PFSK-1 (cell line): ENCODE results near the gene C1orf35.

ENCODE experiments used
- FOXP2 ChIP-seq: optimal IDR thresholded peaks from 2 replicates; pipeline ENCODE3; 2011; ENCODE audit warnings: borderline replicate concordance, control low read depth, inconsistent platforms; ENCODE audit not compliant: insufficient read depth; ENCODE audit errors: extremely low read length, extremely low read depth
- POLR2AphosphoS5 ChIP-seq: IDR thresholded peaks from 2 replicates; pipeline ENCODE4 v1.6.1; 2012; ENCODE audit warnings: low read depth, mild to moderate bottlenecking, control low read depth, low read length, moderate library complexity
- REST ChIP-seq, 2 experiments: IDR thresholded peaks; 2 replicates each; pipeline versions ENCODE4 v1.6.1 to v1.8.0; 2011 to 2012; ENCODE audit warnings: low read depth in 2 of 2, low read length in 2 of 2, control low read depth in 1 of 2, inconsistent platforms in 1 of 2, mild to moderate bottlenecking in 1 of 2, moderate library complexity in 1 of 2; ENCODE audit not compliant: insufficient read depth in 1 of 2
- SIN3A ChIP-seq: IDR thresholded peaks from 2 replicates; pipeline ENCODE4 v1.6.1; 2012; ENCODE audit warnings: mild to moderate bottlenecking, low read length, moderate library complexity, borderline replicate concordance; ENCODE audit not compliant: insufficient read depth
- TAF1 ChIP-seq: IDR thresholded peaks from 2 replicates; pipeline ENCODE4 v1.6.1; 2012; ENCODE audit warnings: low read length, control low read depth, borderline replicate concordance; ENCODE audit not compliant: insufficient read depth

Gene C1orf35

DNA sequence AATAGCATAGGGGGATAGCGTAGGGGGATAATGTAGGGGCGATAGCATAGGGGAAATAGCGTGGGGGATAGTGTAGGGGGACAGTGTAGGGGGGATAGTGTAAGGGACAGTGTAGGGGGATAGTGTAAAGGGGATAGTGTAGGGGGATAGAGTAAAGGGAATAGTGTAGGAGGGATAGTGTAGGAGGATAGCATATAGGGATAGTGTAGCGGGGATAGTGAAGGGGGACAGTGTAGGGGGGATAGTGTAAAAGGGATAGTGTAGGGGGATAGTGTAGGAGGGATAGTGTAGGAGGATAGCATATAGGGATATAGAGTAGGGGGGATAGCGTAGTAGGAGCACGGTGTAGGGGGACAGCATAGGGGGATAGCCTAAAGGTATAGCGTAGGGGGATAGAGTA, 34.8 kb downstream of the C1orf35 start:
- no peak for TF ChIP-seq SIN3A
- TF ChIP-seq REST (IDR thresholded peaks at IDR 0.05; ENCODE audit: insufficient read depth in 1 of 2, low read depth in 2 of 2, low read length in 2 of 2) = no peak
- TF ChIP-seq FOXP2 = no peak
- no peak for TF ChIP-seq POLR2AphosphoS5
- TF ChIP-seq TAF1 = no peak

DNA sequence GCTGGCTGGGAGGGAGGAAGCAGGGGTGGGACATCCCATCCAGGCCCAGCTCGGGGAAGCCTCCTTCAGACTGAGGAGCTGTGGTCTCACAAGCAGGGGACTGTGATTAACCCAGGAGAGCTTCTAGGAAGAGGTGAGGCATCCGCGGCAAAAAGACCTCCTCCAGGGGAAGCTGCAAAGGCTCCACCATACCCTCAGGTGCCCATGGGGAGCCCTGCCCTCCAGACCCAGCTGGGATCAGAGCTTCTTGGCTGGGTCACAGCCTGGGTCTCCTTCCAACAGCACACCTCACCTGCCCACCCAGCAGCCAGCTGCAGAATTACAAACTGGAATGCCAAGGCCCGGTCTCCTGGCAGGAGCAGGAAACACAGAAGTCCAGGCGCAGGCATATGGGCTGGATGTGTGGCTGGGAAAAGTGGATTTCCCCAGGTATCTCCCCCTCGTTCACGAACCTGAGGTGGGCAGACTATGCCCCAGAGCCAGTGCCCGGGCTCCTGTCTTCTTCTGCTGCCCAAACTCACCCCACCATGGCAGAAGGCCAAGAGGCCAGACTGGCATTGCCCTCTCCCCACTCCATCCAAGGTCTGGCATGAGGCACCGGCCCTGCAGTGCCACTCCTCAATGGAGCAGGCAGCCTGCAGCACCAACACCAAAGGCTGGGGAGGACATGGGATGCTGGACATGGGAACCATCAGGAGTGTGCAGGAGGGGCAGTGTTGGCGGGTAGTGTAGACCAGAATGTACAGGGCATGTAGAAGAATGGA, 36.1 kb downstream of the C1orf35 start:
- TF ChIP-seq FOXP2 (no peak), SIN3A (no peak), POLR2AphosphoS5 (no peak), REST (IDR thresholded peaks at IDR 0.05; ENCODE audit: insufficient read depth in 1 of 2, low read depth in 2 of 2, low read length in 2 of 2) (no peak), TAF1 (no peak)

- no peak for TF ChIP-seq TAF1
- no peak for TF ChIP-seq REST (IDR thresholded peaks at IDR 0.05; ENCODE audit: insufficient read depth in 1 of 2, low read depth in 2 of 2, low read length in 2 of 2)
- TF ChIP-seq FOXP2 = no peak
- no peak for TF ChIP-seq SIN3A
- TF ChIP-seq POLR2AphosphoS5 = no peak
Measured at GRCh38 chr1:228066416-228066815, 36.7 kb downstream of the C1orf35 start.

DNA sequence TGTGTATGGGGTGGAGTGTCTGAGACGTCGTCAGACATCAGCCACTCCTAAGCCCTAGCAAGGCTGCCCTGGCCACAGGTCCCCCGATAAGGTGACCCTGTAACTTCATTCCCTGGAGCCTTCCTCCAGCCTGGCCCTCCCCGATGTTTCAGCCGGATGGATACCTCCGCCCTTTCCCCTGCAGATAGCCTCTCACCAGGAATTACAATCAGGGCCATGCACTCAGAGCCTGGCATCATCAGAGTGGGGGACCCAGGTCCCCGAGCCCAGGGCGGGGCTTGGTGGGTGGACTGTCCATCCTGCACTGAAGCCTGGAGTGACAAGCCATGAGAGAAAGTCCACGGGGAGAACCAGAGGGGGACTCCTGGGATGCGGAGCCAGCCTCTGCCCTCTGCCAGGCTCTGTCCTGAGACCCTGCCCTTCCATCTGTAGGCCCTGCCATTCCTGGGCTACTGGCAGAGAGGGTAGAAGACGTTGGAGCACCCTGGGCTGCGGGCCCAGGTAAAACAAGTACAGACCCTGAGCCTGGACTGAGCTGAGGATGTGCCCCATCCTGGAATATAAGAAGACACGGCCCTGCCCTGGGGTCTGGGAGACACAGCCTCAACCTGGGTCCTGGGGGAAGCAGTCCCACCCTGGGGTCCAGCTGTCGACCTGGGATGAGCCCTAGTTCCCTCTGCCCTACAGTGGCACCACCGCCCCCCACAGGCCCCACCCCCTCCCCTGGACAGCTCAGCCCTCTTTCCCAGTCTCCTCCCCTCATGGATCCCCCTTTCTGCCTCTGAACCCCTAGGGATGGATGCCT, 37.4 kb downstream of the C1orf35 start:
- TF ChIP-seq FOXP2 (no peak), TAF1 (no peak)

- no peak for TF ChIP-seq SIN3A
- no peak for TF ChIP-seq REST (IDR thresholded peaks at IDR 0.05; ENCODE audit: insufficient read depth in 1 of 2, low read depth in 2 of 2, low read length in 2 of 2)
- no peak for TF ChIP-seq TAF1
- TF ChIP-seq POLR2AphosphoS5 = no peak
- TF ChIP-seq FOXP2 = no peak
Measured at GRCh38 chr1:228064741-228065542, 38.2 kb downstream of the C1orf35 start.
